HEK293 (cell line): ENCODE measurements around the gene LPIN3.

Experiments
- CTCF ChIA-PET: fragments of 350-600 bp; formaldehyde crosslinking; extraction: SDS; loops from one replicate; lab custom pipeline; 2021; ENCODE audit warnings: antibody characterized with exemption; lab: Yijun Ruan, JAX
- POLR2A ChIA-PET: fragments of 300-600 bp; formaldehyde crosslinking; extraction: SDS; loops from one replicate; lab custom pipeline; 2020; ENCODE audit warnings: antibody characterized with exemption, inconsistent platforms; lab: Yijun Ruan, JAX
- H3K27ac ChIP-seq: fragments of 200-500 bp; sonication (Bioruptor generic); 2 replicates; pipeline ENCODE4 v1.5.1; 2014; ENCODE audit warnings: low read depth, low read length, control low read depth, inconsistent platforms; ENCODE audit errors: extremely low read depth
- H3K36me3 ChIP-seq, 2 experiments: fragments of 200-500 bp in 1 of 2; sonication (Bioruptor generic) in 1 of 2; 1 replicate in 1 of 2; 2 replicates in 1 of 2; pipeline ENCODE4 v1.5.1; 2014 to 2017; ENCODE audit warnings: inconsistent platforms in 2 of 2, low read length in 2 of 2; ENCODE audit not compliant: control insufficient read depth in 2 of 2, insufficient read depth in 1 of 2
- H3K4me1 ChIP-seq: fragments of 200-500 bp; sonication (Bioruptor generic); 2 replicates; pipeline ENCODE4 v1.5.1; 2014; ENCODE audit warnings: mild to moderate bottlenecking, low read length, inconsistent platforms; ENCODE audit not compliant: control insufficient read depth, insufficient read depth
- H3K4me3 ChIP-seq: 2 replicates; pipeline ENCODE4 v1.5.1; 2011; ENCODE audit warnings: low read depth, mild to moderate bottlenecking, control low read depth, low read length, moderate library complexity
- H3K9me3 ChIP-seq: fragments of 200-500 bp; sonication (Bioruptor generic); 2 replicates; pipeline ENCODE4 v1.5.1; 2014; ENCODE audit warnings: low read depth, low read length, inconsistent platforms; ENCODE audit not compliant: control insufficient read depth, insufficient read depth
- GLI2 ChIP-seq: fragments of 450-650 bp; formaldehyde crosslinking; IDR thresholded peaks from 2 replicates; pipeline ENCODE4; 2017; ENCODE audit warnings: missing biosample characterization, missing genetic modification characterization, low read depth, borderline replicate concordance
- REST ChIP-seq: fragments of 450-650 bp; formaldehyde crosslinking; IDR thresholded peaks from 2 replicates; pipeline ENCODE4 v1.5.1; 2016; ENCODE audit warnings: missing biosample characterization, missing genetic modification characterization
- SALL2 ChIP-seq: fragments of 450-650 bp; formaldehyde crosslinking; IDR thresholded peaks from 2 replicates; pipeline ENCODE4 v1.5.0; 2017; ENCODE audit warnings: missing biosample characterization, mild to moderate bottlenecking, missing genetic modification characterization, borderline replicate concordance
- SP2 ChIP-seq: fragments of 450-650 bp; formaldehyde crosslinking; IDR thresholded peaks from 2 replicates; pipeline ENCODE4 v1.5.1; 2016; ENCODE audit warnings: missing biosample characterization, missing genetic modification characterization
- ZNF140 ChIP-seq: fragments of 450-650 bp; formaldehyde crosslinking; IDR thresholded peaks from 2 replicates; pipeline ENCODE4 v1.5.1; 2016; ENCODE audit warnings: missing biosample characterization, missing genetic modification characterization
- ZNF202 ChIP-seq: fragments of 450-650 bp; formaldehyde crosslinking; IDR thresholded peaks from 2 replicates; pipeline ENCODE4 v1.5.1; 2016; ENCODE audit warnings: missing biosample characterization, missing genetic modification characterization, borderline replicate concordance
- ZNF223 ChIP-seq: fragments of 450-650 bp; formaldehyde crosslinking; IDR thresholded peaks from 2 replicates; pipeline ENCODE4 v1.5.1; 2016; ENCODE audit warnings: missing biosample characterization, missing genetic modification characterization
- ZNF266 ChIP-seq: fragments of 450-650 bp; formaldehyde crosslinking; IDR thresholded peaks from 2 replicates; pipeline ENCODE4 v1.5.1; 2016; ENCODE audit warnings: missing biosample characterization, missing genetic modification characterization, low read depth
- ZNF335 ChIP-seq: fragments of 450-650 bp; formaldehyde crosslinking; conservative IDR thresholded peaks from 2 replicates; pipeline ENCODE4 v1.5.1; 2016; ENCODE audit warnings: missing biosample characterization, missing genetic modification characterization
- ZNF350 ChIP-seq: fragments of 450-650 bp; formaldehyde crosslinking; IDR thresholded peaks from 2 replicates; pipeline ENCODE4 v1.5.0; 2017; ENCODE audit warnings: missing biosample characterization, mild to moderate bottlenecking, missing genetic modification characterization
- ZNF558 ChIP-seq: fragments of 450-650 bp; formaldehyde crosslinking; IDR thresholded peaks from 2 replicates; pipeline ENCODE4 v1.5.1; 2016; ENCODE audit warnings: missing biosample characterization, missing genetic modification characterization
- ZNF600 ChIP-seq: fragments of 450-650 bp; formaldehyde crosslinking; IDR thresholded peaks from 2 replicates; pipeline ENCODE4 v1.5.1; 2016; ENCODE audit warnings: missing biosample characterization, missing genetic modification characterization

Gene LPIN3

GRCh38 chr20:41359541-41360011, 19.0 kb downstream of the LPIN3 start:
- H3K4me1 ChIP-seq, result no peaks in the 10 kb centered on the region
- POLR2A ChIA-PET, result no interaction called here

GRCh38 chr20:41360831-41361756, 20.5 kb downstream of the LPIN3 start:
- ChIA-PET CTCF (interaction anchor here (1.0 kb wide), 1 partner anchor 226 kb away, joined by 3 read pairs; no protein-coding TSS in a partner anchor), POLR2A (no interaction called here)
- TF ChIP-seq SALL2 (tag by site-specific recombination) (no peak), REST (tag by site-specific recombination) (peak; percentile 69)
- Histone ChIP-seq H3K4me1 (no peaks in the 10 kb centered on the region), H3K9me3 (no peaks in the 10 kb centered on the region), H3K27ac (no peak overlapping the region), H3K36me3 (peaks cover 0 to 74% of the 10 kb centered on the region in 2 experiments; a peak in 2 of 3 replicates), H3K4me3 (no peak overlapping the region)

More at GRCh38 chr20:41359541-41360011, 19.0 kb downstream of the LPIN3 start:
- Histone ChIP-seq H3K36me3 (peaks cover 0 to 84% of the 10 kb centered on the region in 2 experiments; a peak in 2 of 3 replicates), H3K9me3 (no peaks in the 10 kb centered on the region), H3K27ac (no peak overlapping the region), H3K4me3 (no peak overlapping the region)
- CTCF ChIA-PET, result no interaction called here
- TF ChIP-seq ZNF335 (no peak), SP2 (tag by site-specific recombination) (no peak), ZNF266 (tag by site-specific recombination) (no peak), ZNF202 (tag by site-specific recombination) (no peak), ZNF600 (0 out of 2 replicates have a peak, but pooled peaks have one; percentile 12), ZNF558 (tag by site-specific recombination) (no peak), GLI2 (tag by site-specific recombination) (no peak), ZNF350 (no peak), ZNF140 (no peak)

GRCh38 chr20:41361757-41362747, 21.4 kb downstream of the LPIN3 start:
- no peaks in the 10 kb centered on the region for H3K4me1 ChIP-seq
- no peak overlapping the region for H3K4me3 ChIP-seq
- no peak for TF ChIP-seq ZNF223 (tag by site-specific recombination)
- peaks cover 0 to 65% of the 10 kb centered on the region in 2 experiments; a peak in 2 of 3 replicates for H3K36me3 ChIP-seq
- no peak overlapping the region for H3K27ac ChIP-seq
- H3K9me3 ChIP-seq, result no peaks in the 10 kb centered on the region
- POLR2A ChIA-PET, result interaction anchor here (0.7 kb wide), 1 partner anchor 248 kb away, joined by 6 read pairs; no protein-coding TSS in a partner anchor
- CTCF ChIA-PET, result interaction anchor here (1.0 kb wide), 1 partner anchor 227 kb away, joined by 3 read pairs; no protein-coding TSS in a partner anchor
